H9 (cell line): Measurements from ENCODE around the gene SLC24A3. TPM values are rescaled to one million over a fixed set of nuclear protein-coding genes. Genes with fewer than 3 reads are reported as not detected.

ENCODE experiments used
- DNase-seq: peaks from one replicate; pipeline ENCODE4 v3.0.0-alpha.2; 2017
- H2AFZ ChIP-seq: one replicate; pipeline ENCODE4 v1.6.1; 2013; ENCODE audit warnings: mild to moderate bottlenecking, low read length, control low read depth, moderate library complexity
- H2AK5ac ChIP-seq: 2 replicates; pipeline ENCODE4 v1.6.1; 2013; ENCODE audit warnings: low read length, control low read depth, mixed read lengths; ENCODE audit not compliant: insufficient read length
- H2BK120ac ChIP-seq: one replicate; pipeline ENCODE4 v1.6.1; 2013; ENCODE audit warnings: low read depth, mild to moderate bottlenecking, low read length, control low read depth, inconsistent platforms; ENCODE audit not compliant: poor library complexity, severe bottlenecking
- H2BK12ac ChIP-seq: 2 replicates; pipeline ENCODE4 v1.6.1; 2013; ENCODE audit warnings: low read length, control low read depth, mixed read lengths, low read depth; ENCODE audit not compliant: insufficient read length
- H2BK15ac ChIP-seq: 2 replicates; pipeline ENCODE4 v1.6.1; 2013; ENCODE audit warnings: low read depth, low read length, control low read depth
- H2BK20ac ChIP-seq: one replicate; pipeline ENCODE4 v1.6.1; 2013; ENCODE audit warnings: low read depth, mild to moderate bottlenecking, low read length, control low read depth, inconsistent platforms; ENCODE audit not compliant: poor library complexity, severe bottlenecking
- H2BK5ac ChIP-seq: 2 replicates; pipeline ENCODE4 v1.6.1; 2013; ENCODE audit warnings: low read length, control low read depth, mixed read lengths; ENCODE audit not compliant: insufficient read length
- H3K14ac ChIP-seq: 2 replicates; pipeline ENCODE4 v1.6.1; 2013; ENCODE audit warnings: low read length, control low read depth; ENCODE audit not compliant: insufficient read depth
- H3K18ac ChIP-seq: 2 replicates; pipeline ENCODE4 v1.6.1; 2013; ENCODE audit warnings: low read depth, mild to moderate bottlenecking, mixed read lengths, low read length, control low read depth; ENCODE audit not compliant: insufficient read length
- H3K23ac ChIP-seq: 2 replicates; pipeline ENCODE4 v1.6.1; 2013; ENCODE audit warnings: low read length, control low read depth, mixed read lengths, low read depth; ENCODE audit not compliant: insufficient read length
- H3K23me2 ChIP-seq: 2 replicates; pipeline ENCODE4 v1.6.1; 2013; ENCODE audit warnings: low read depth, mild to moderate bottlenecking, mixed read lengths, low read length, control low read depth; ENCODE audit not compliant: insufficient read length, poor library complexity, severe bottlenecking
- H3K27ac ChIP-seq: 2 replicates; pipeline ENCODE4 v1.5.1; 2013; ENCODE audit warnings: low read length, control low read depth, mixed read lengths, low read depth; ENCODE audit not compliant: insufficient read length
- H3K27me3 ChIP-seq: 2 replicates; pipeline ENCODE4 v1.6.1; 2013; ENCODE audit warnings: low read length, control low read depth, inconsistent platforms; ENCODE audit not compliant: insufficient read depth
- H3K4ac ChIP-seq: 2 replicates; pipeline ENCODE4 v1.6.1; 2013; ENCODE audit warnings: low read depth, mild to moderate bottlenecking, control low read depth, inconsistent platforms, low read length, moderate library complexity
- H3K4me1 ChIP-seq: 2 replicates; pipeline ENCODE4 v1.6.1; 2013; ENCODE audit warnings: low read length, control low read depth, inconsistent platforms; ENCODE audit not compliant: insufficient read depth
- H3K4me2 ChIP-seq: 2 replicates; pipeline ENCODE4 v1.6.1; 2013; ENCODE audit warnings: low read length, control low read depth, mixed read lengths; ENCODE audit not compliant: insufficient read length, insufficient read depth
- H3K56ac ChIP-seq: 2 replicates; pipeline ENCODE4 v1.6.1; 2013; ENCODE audit warnings: low read depth, mild to moderate bottlenecking, mixed read lengths, low read length, control low read depth; ENCODE audit not compliant: insufficient read length
- H3K79me1 ChIP-seq: 2 replicates; pipeline ENCODE4 v1.6.1; 2013; ENCODE audit warnings: low read depth, mild to moderate bottlenecking, moderate library complexity, low read length, control low read depth, inconsistent platforms; ENCODE audit not compliant: insufficient read depth, poor library complexity, severe bottlenecking
- H3K79me2 ChIP-seq: 2 replicates; pipeline ENCODE4 v1.6.1; 2013; ENCODE audit warnings: low read length, control low read depth, inconsistent platforms; ENCODE audit not compliant: insufficient read depth
- H3K9ac ChIP-seq: 2 replicates; pipeline ENCODE4 v1.6.1; 2013; ENCODE audit warnings: low read length, control low read depth, mixed read lengths; ENCODE audit not compliant: insufficient read length; ENCODE audit errors: extremely low read depth
- H3K9me3 ChIP-seq: one replicate; pipeline ENCODE4 v1.6.1; 2013; ENCODE audit warnings: low read depth, low read length, inconsistent platforms; ENCODE audit not compliant: control insufficient read depth
- H3T11ph ChIP-seq: one replicate; pipeline ENCODE4 v1.6.1; 2013; ENCODE audit warnings: mild to moderate bottlenecking, low read length, control low read depth, inconsistent platforms
- H4K20me1 ChIP-seq: one replicate; pipeline ENCODE4 v1.6.1; 2013; ENCODE audit not compliant: control insufficient read depth, insufficient read length, insufficient read depth
- H4K5ac ChIP-seq: 2 replicates; pipeline ENCODE4 v1.6.1; 2013; ENCODE audit warnings: low read depth, mild to moderate bottlenecking, mixed read lengths, low read length, control low read depth; ENCODE audit not compliant: insufficient read length
- H4K8ac ChIP-seq: replicated peaks from 2 replicates; pipeline ENCODE4 v1.6.1; 2013; ENCODE audit warnings: low read length, control low read depth, mixed read lengths, low read depth; ENCODE audit not compliant: insufficient read length
- H4K91ac ChIP-seq: 2 replicates; pipeline ENCODE4 v1.6.1; 2013; ENCODE audit warnings: low read depth, mild to moderate bottlenecking, moderate library complexity, mixed read lengths, low read length, control low read depth; ENCODE audit not compliant: insufficient read length
- H3K27ac Mint-ChIP-seq, 3 experiments: 2 replicates in 2 of 3; 3 replicates in 1 of 3; pipeline ENCODE4 v1.8.0; 2020 to 2021; ENCODE audit warnings: mixed read lengths in 3 of 3, mild to moderate bottlenecking in 1 of 3, moderate library complexity in 1 of 3
- H3K27me3 Mint-ChIP-seq: 2 replicates; pipeline ENCODE4 v1.8.0; 2021; ENCODE audit warnings: low read depth, mild to moderate bottlenecking, moderate library complexity, mixed read lengths
- H3K36me3 Mint-ChIP-seq, 3 experiments: 2 replicates in 2 of 3; 3 replicates in 1 of 3; pipeline ENCODE4 v1.8.0; 2020 to 2021; ENCODE audit warnings: low read depth in 3 of 3, mixed read lengths in 3 of 3; ENCODE audit not compliant: insufficient read depth in 1 of 3
- H3K4me1 Mint-ChIP-seq, 2 experiments: 2 replicates each; pipeline ENCODE4 v1.8.0; 2020; ENCODE audit warnings: mixed read lengths in 2 of 2
- H3K4me3 Mint-ChIP-seq, 2 experiments: 2 replicates in 1 of 2; 3 replicates in 1 of 2; pipeline ENCODE4 v1.8.0; 2020 to 2021; ENCODE audit warnings: mild to moderate bottlenecking in 2 of 2, mixed read lengths in 2 of 2, moderate library complexity in 1 of 2
- H3K9me3 Mint-ChIP-seq, 2 experiments: 2 replicates in 1 of 2; 3 replicates in 1 of 2; pipeline ENCODE4 v1.8.0; 2020; ENCODE audit warnings: mild to moderate bottlenecking in 2 of 2, mixed read lengths in 2 of 2, moderate library complexity in 1 of 2
- CTCF ChIP-seq: fragments of 200-600 bp; sonication (generic); conservative IDR thresholded peaks from 3 replicates; pipeline ENCODE4 v1.8.0; 2021; ENCODE audit warnings: antibody characterized with exemption, mild to moderate bottlenecking
- WGBS: extraction: QIAGEN DNeasy Blood & Tissue Kit; methylation state at CpG from one replicate; pipeline ENCODE4 v1.1.7; 2013; ENCODE audit warnings: missing lambda C conversion rate, low lambda C conversion rate, mixed read lengths; ENCODE audit not compliant: insufficient read length; ENCODE audit errors: extremely low coverage; 5-methylcytosine and 5-hydroxymethylcytosine counted together
- total RNA-seq: library from RNA; stranded (reverse); gene quantifications from 2 replicates; pipeline ENCODE4 v1.2.1, GENCODE V29; 2021

SLC24A3 gene
- total RNA-seq, 1 experiment from 2014 or later, result 0.83 TPM

- Histone ChIP-seq H3K9ac (no peak overlapping the region), H4K91ac (no peak overlapping the region), H3T11ph (no peak overlapping the region), H3K4me2 (no peak overlapping the region), H3K23me2 (no peaks in the 10 kb centered on the region), H3K27ac (no peak overlapping the region), H2AFZ (no peak overlapping the region), H2AK5ac (no peak overlapping the region), H3K56ac (no peak overlapping the region), H3K14ac (no peak overlapping the region), H2BK5ac (no peak overlapping the region), H2BK12ac (no peak overlapping the region), H2BK15ac (no peak overlapping the region), H3K4me1 (no peaks in the 10 kb centered on the region), H3K18ac (no peak overlapping the region), H3K4ac (no peak overlapping the region), H3K23ac (no peak overlapping the region), H2BK20ac (no peak overlapping the region), H4K5ac (no peak overlapping the region), H2BK120ac (no peak overlapping the region), H3K79me1 (no peaks in the 10 kb centered on the region), H4K8ac (no peak overlapping the region), H4K20me1 (no peaks in the 10 kb centered on the region), H3K27me3 (no peaks in the 10 kb centered on the region), H3K79me2 (no peaks in the 10 kb centered on the region), H3K9me3 (no peaks in the 10 kb centered on the region)
- no CpG with 5 or more reads among the region's 4 CpGs for WGBS
- Mint-ChIP-seq H3K9me3 (no peaks in the 10 kb centered on the region), H3K27me3 (no peaks in the 10 kb centered on the region; the same call in 1 of the 2 replicates), H3K36me3 (no peaks in the 10 kb centered on the region; a peak in 3 of 7 replicates), H3K4me3 (no peak overlapping the region), H3K4me1 (peaks cover 7 to 21% of the 10 kb centered on the region in 2 experiments), H3K27ac (no peak overlapping the region)
- TF ChIP-seq CTCF, result no peak
- no peak for DNase-seq
Observed at GRCh38 chr20:19408971-19409370, 196.5 kb downstream of the SLC24A3 start.
